Measurements from ENCODE around the gene MFNG.

MFNG gene

GRCh38 chr22:37492428-37493344 is 6.5 kb upstream of the MFNG start:
- DNase-seq, result peak; percentile 51

- no peak for DNase-seq
These were observed 5.6 kb upstream of the MFNG start for GRCh38 chr22:37491559-37492427.

- DNase-seq, result no peak
These were observed 4.9 kb upstream of the MFNG start for GRCh38 chr22:37491106-37491505.

GRCh38 chr22:37489983-37490382 is 3.8 kb upstream of the MFNG start:
- no peak for DNase-seq

- no peak for DNase-seq
These were observed 2.4 kb upstream of the MFNG start for GRCh38 chr22:37488337-37489135.

GRCh38 chr22:37487571-37487970 is 1.4 kb upstream of the MFNG start:
- no peak for DNase-seq

GRCh38 chr22:37487129-37487528 is 945 bp upstream of the MFNG start:
- DNase-seq, result no peak

- peak; percentile 16 for DNase-seq
These were observed 575 bp downstream of the MFNG start for GRCh38 chr22:37485395-37486223.

GRCh38 chr22:37484480-37485394 is 1.4 kb downstream of the MFNG start:
- DNase-seq, result peak; percentile 82

- DNase-seq, result no peak
These were observed 3.1 kb downstream of the MFNG start for GRCh38 chr22:37483050-37483449.

GRCh38 chr22:37482244-37482643 is 3.9 kb downstream of the MFNG start:
- DNase-seq, result no peak

- DNase-seq, result no peak
These were observed 4.8 kb downstream of the MFNG start for GRCh38 chr22:37481347-37481907.

GRCh38 chr22:37480387-37481346 is 5.5 kb downstream of the MFNG start:
- DNase-seq, result no peak

GRCh38 chr22:37479196-37479595 is 7.0 kb downstream of the MFNG start:
- no peak for DNase-seq

GRCh38 chr22:37476389-37477329 is 9.5 kb downstream of the MFNG start:
- DNase-seq, result no peak

- no peak for DNase-seq
These were observed 11.6 kb downstream of the MFNG start for GRCh38 chr22:37474447-37475090.

- no peak for DNase-seq
These were observed 12.7 kb downstream of the MFNG start for GRCh38 chr22:37473437-37473946.

All from stimulated activated CD4-positive, alpha-beta T cell treated with anti-CD3 and anti-CD28 coated beads, Interleukin-1b, Interleukin-23, amount 100 ng/mL, for 48 hours (primary cell).